ENCODE measurements around the gene NCBP1.

Gene NCBP1

GRCh38 chr9:97636903-97637302, 3.3 kb downstream of the NCBP1 start:
- no CpG with 5 or more reads among the region's 3 CpGs for WGBS, 2 donors (ENCODE audit: extremely low coverage in 2 of 2, insufficient read length in 2 of 2, insufficient replicate concordance in 1 of 2)
- Histone ChIP-seq H3K14ac (ENCODE audit: low read length) (no peak overlapping the region), H3K4me2 (ENCODE audit: insufficient read depth, low read length, poor library complexity, severe bottlenecking) (no peak overlapping the region), H4K91ac (ENCODE audit: low read depth, low read length, poor library complexity) (no peak overlapping the region), H2AFZ (ENCODE audit: low read length) (no peak overlapping the region), H2BK15ac (ENCODE audit: low read length) (no peak overlapping the region), H3K23ac (ENCODE audit: low read depth, low read length, poor library complexity) (no peak overlapping the region), H3K79me1 (ENCODE audit: low read depth, low read length) (peaks cover 2% of the 10 kb centered on the region), H3K4me1 (ENCODE audit: control insufficient read depth in 2 of 2, insufficient read depth in 1 of 2, low read depth in 1 of 2, low read length in 2 of 2) (peaks cover 2 to 4% of the 10 kb centered on the region in 2 donors), H2BK5ac (ENCODE audit: low read length) (no peak overlapping the region), H3K4ac (ENCODE audit: low read length) (no peak overlapping the region), H3K27ac (replicated peaks; ENCODE audit: low read length) (no peak overlapping the region), H4K8ac (ENCODE audit: low read depth, low read length) (no peak overlapping the region), H3K18ac (ENCODE audit: low read length) (no peak overlapping the region), H2BK12ac (ENCODE audit: low read length) (no peak overlapping the region), H3K9ac (ENCODE audit: low read depth, low read length, poor library complexity) (no peak overlapping the region), H3K27me3 (ENCODE audit: control insufficient read depth in 3 of 3, insufficient read depth in 3 of 3, low read depth in 1 of 3, low read length in 3 of 3) (no peaks in the 10 kb centered on the region), H2BK120ac (ENCODE audit: low read depth, low read length) (no peak overlapping the region), H2AK5ac (ENCODE audit: low read depth, low read length) (no peak overlapping the region), H3K4me3 (ENCODE audit: low read length in 2 of 2) (no peak overlapping the region), H3K36me3 (replicated peaks in 1 of 2; ENCODE audit: control insufficient read depth in 2 of 2, insufficient read depth in 2 of 2, low read length in 2 of 2) (peaks cover 0 to 34% of the 10 kb centered on the region in 2 donors), H3K9me3 (replicated peaks in 1 of 2; ENCODE audit: control insufficient read depth in 2 of 2, insufficient read depth in 1 of 2, low read depth in 1 of 2, low read length in 2 of 2) (no peaks in the 10 kb centered on the region)
- no peak for DNase-seq (ENCODE audit: low spot score)

- Histone ChIP-seq H3K23ac (ENCODE audit: low read depth, low read length, poor library complexity) (no peak overlapping the region), H2BK15ac (ENCODE audit: low read length) (no peak overlapping the region), H2BK12ac (ENCODE audit: low read length) (no peak overlapping the region), H4K91ac (ENCODE audit: low read depth, low read length, poor library complexity) (no peak overlapping the region), H2BK5ac (ENCODE audit: low read length) (no peak overlapping the region), H3K14ac (ENCODE audit: low read length) (no peak overlapping the region), H3K4ac (ENCODE audit: low read length) (no peak overlapping the region), H2BK120ac (ENCODE audit: low read depth, low read length) (no peak overlapping the region), H4K8ac (ENCODE audit: low read depth, low read length) (no peak overlapping the region), H3K9me3 (replicated peaks in 1 of 2; ENCODE audit: control insufficient read depth in 2 of 2, insufficient read depth in 1 of 2, low read depth in 1 of 2, low read length in 2 of 2) (no peaks in the 10 kb centered on the region), H2AK5ac (ENCODE audit: low read depth, low read length) (no peak overlapping the region), H3K36me3 (replicated peaks in 1 of 2; ENCODE audit: control insufficient read depth in 2 of 2, insufficient read depth in 2 of 2, low read length in 2 of 2) (peaks cover 2 to 51% of the 10 kb centered on the region in 2 donors), H3K27me3 (ENCODE audit: control insufficient read depth in 3 of 3, insufficient read depth in 3 of 3, low read depth in 1 of 3, low read length in 3 of 3) (no peaks in the 10 kb centered on the region), H3K4me2 (ENCODE audit: insufficient read depth, low read length, poor library complexity, severe bottlenecking) (no peak overlapping the region), H3K79me1 (ENCODE audit: low read depth, low read length) (peaks cover 2% of the 10 kb centered on the region), H3K18ac (ENCODE audit: low read length) (no peak overlapping the region), H3K27ac (replicated peaks; ENCODE audit: low read length) (no peak overlapping the region), H2AFZ (ENCODE audit: low read length) (no peak overlapping the region), H3K9ac (ENCODE audit: low read depth, low read length, poor library complexity) (no peak overlapping the region), H3K4me3 (ENCODE audit: low read length in 2 of 2) (no peak overlapping the region), H3K4me1 (ENCODE audit: control insufficient read depth in 2 of 2, insufficient read depth in 1 of 2, low read depth in 1 of 2, low read length in 2 of 2) (peaks cover 2 to 4% of the 10 kb centered on the region in 2 donors)
- DNase-seq (ENCODE audit: low spot score) = no peak
- WGBS, 2 donors (ENCODE audit: extremely low coverage in 2 of 2, insufficient read length in 2 of 2, insufficient replicate concordance in 1 of 2) = no CpG with 5 or more reads among the region's 3 CpGs
Observed at GRCh38 chr9:97638666-97639065, 5.0 kb downstream of the NCBP1 start.

GRCh38 chr9:97640325-97640724, 6.7 kb downstream of the NCBP1 start:
- Histone ChIP-seq H2AFZ (ENCODE audit: low read length) (no peak overlapping the region), H3K4ac (ENCODE audit: low read length) (no peak overlapping the region), H2BK5ac (ENCODE audit: low read length) (no peak overlapping the region), H3K27ac (replicated peaks; ENCODE audit: low read length) (no peak overlapping the region), H2BK15ac (ENCODE audit: low read length) (no peak overlapping the region), H3K4me1 (ENCODE audit: control insufficient read depth in 2 of 2, insufficient read depth in 1 of 2, low read depth in 1 of 2, low read length in 2 of 2) (no peaks in the 10 kb centered on the region), H2BK12ac (ENCODE audit: low read length) (no peak overlapping the region), H3K18ac (ENCODE audit: low read length) (no peak overlapping the region), H3K23ac (ENCODE audit: low read depth, low read length, poor library complexity) (no peak overlapping the region), H2BK120ac (ENCODE audit: low read depth, low read length) (no peak overlapping the region), H2AK5ac (ENCODE audit: low read depth, low read length) (no peak overlapping the region), H3K27me3 (ENCODE audit: control insufficient read depth in 3 of 3, insufficient read depth in 3 of 3, low read depth in 1 of 3, low read length in 3 of 3) (no peaks in the 10 kb centered on the region), H3K4me2 (ENCODE audit: insufficient read depth, low read length, poor library complexity, severe bottlenecking) (no peak overlapping the region), H3K9me3 (replicated peaks in 1 of 2; ENCODE audit: control insufficient read depth in 2 of 2, insufficient read depth in 1 of 2, low read depth in 1 of 2, low read length in 2 of 2) (no peaks in the 10 kb centered on the region), H3K4me3 (ENCODE audit: low read length in 2 of 2) (no peak overlapping the region), H4K91ac (ENCODE audit: low read depth, low read length, poor library complexity) (no peak overlapping the region), H3K9ac (ENCODE audit: low read depth, low read length, poor library complexity) (no peak overlapping the region), H4K8ac (ENCODE audit: low read depth, low read length) (no peak overlapping the region), H3K36me3 (replicated peaks in 1 of 2; ENCODE audit: control insufficient read depth in 2 of 2, insufficient read depth in 2 of 2, low read length in 2 of 2) (peaks cover 2 to 68% of the 10 kb centered on the region in 2 donors), H3K14ac (ENCODE audit: low read length) (no peak overlapping the region), H3K79me1 (ENCODE audit: low read depth, low read length) (peaks cover 2% of the 10 kb centered on the region)
- DNase-seq (ENCODE audit: low spot score) = no peak
- no CpG with 5 or more reads among the region's 2 CpGs for WGBS, 2 donors (ENCODE audit: extremely low coverage in 2 of 2, insufficient read length in 2 of 2, insufficient replicate concordance in 1 of 2)

- Histone ChIP-seq H3K18ac (ENCODE audit: low read length) (no peak overlapping the region), H3K4me2 (ENCODE audit: insufficient read depth, low read length, poor library complexity, severe bottlenecking) (no peak overlapping the region), H3K9me3 (replicated peaks in 1 of 2; ENCODE audit: control insufficient read depth in 2 of 2, insufficient read depth in 1 of 2, low read depth in 1 of 2, low read length in 2 of 2) (no peaks in the 10 kb centered on the region), H4K91ac (ENCODE audit: low read depth, low read length, poor library complexity) (no peak overlapping the region), H2AFZ (ENCODE audit: low read length) (no peak overlapping the region), H3K79me1 (ENCODE audit: low read depth, low read length) (no peaks in the 10 kb centered on the region), H3K27me3 (ENCODE audit: control insufficient read depth in 3 of 3, insufficient read depth in 3 of 3, low read depth in 1 of 3, low read length in 3 of 3) (no peaks in the 10 kb centered on the region), H3K14ac (ENCODE audit: low read length) (no peak overlapping the region), H3K9ac (ENCODE audit: low read depth, low read length, poor library complexity) (no peak overlapping the region), H2BK15ac (ENCODE audit: low read length) (no peak overlapping the region), H3K27ac (replicated peaks; ENCODE audit: low read length) (no peak overlapping the region), H2AK5ac (ENCODE audit: low read depth, low read length) (no peak overlapping the region), H3K23ac (ENCODE audit: low read depth, low read length, poor library complexity) (no peak overlapping the region), H2BK5ac (ENCODE audit: low read length) (no peak overlapping the region), H3K36me3 (replicated peaks in 1 of 2; ENCODE audit: control insufficient read depth in 2 of 2, insufficient read depth in 2 of 2, low read length in 2 of 2) (peaks cover 11 to 97% of the 10 kb centered on the region in 2 donors), H4K8ac (ENCODE audit: low read depth, low read length) (no peak overlapping the region), H2BK12ac (ENCODE audit: low read length) (no peak overlapping the region), H3K4me1 (ENCODE audit: control insufficient read depth in 2 of 2, insufficient read depth in 1 of 2, low read depth in 1 of 2, low read length in 2 of 2) (no peaks in the 10 kb centered on the region), H2BK120ac (ENCODE audit: low read depth, low read length) (no peak overlapping the region), H3K4ac (ENCODE audit: low read length) (no peak overlapping the region), H3K4me3 (ENCODE audit: low read length in 2 of 2) (no peak overlapping the region)
- DNase-seq (ENCODE audit: low spot score) = no peak
Observed at GRCh38 chr9:97645720-97646119, 12.1 kb downstream of the NCBP1 start.
